ENCODE results near the gene KLHL22. TPM values are rescaled to one million over a fixed set of nuclear protein-coding genes. Genes with fewer than 3 reads are reported as not detected.

KLHL22 gene
- total RNA-seq, 1 experiment from 2014 or later = 14.5 TPM

DNA sequence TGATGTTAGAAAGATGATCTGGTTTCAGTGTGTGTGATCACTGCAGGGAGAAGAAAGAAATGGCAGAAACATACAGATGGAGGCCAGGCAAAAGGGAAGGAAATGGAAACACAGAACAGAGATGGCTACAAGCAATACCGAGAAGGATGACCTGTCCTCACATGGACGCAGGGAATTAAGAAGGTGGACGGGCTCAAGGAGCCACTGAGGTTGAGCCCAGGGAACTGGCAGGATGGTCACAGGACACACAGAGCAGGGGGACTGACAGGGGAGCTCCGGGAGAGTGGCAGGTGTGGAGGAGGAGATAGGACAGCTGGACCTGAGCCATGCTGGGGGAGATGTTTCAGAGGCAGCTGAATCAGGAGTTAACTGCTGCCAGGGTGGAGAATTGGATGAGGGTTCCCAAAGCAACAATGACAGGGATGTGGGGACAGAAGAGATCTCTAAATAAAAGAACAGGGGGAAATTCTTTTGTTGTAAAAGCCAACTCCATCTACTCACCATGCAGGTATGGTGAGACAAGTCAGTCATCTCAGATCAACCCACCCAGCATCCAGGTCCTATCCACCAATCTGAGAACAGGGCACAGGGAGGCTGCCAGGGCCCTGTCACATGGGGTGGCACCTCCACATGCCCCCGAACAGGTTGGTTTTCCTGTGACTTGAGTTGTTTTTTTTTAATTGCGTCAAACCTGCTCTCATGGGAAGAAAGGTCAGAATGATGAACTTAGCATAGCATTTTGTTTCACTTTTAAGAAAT is 26.3 kb downstream of the KLHL22 start:
- Histone ChIP-seq H3K4me1 (ENCODE audit: control insufficient read depth, insufficient read depth, low read length) (no peaks in the 10 kb centered on the region), H3K4me3 (ENCODE audit: low read depth in 2 of 2, low read length in 2 of 2) (no peak overlapping the region), H3K27me3 (ENCODE audit: control insufficient read depth, insufficient read depth, low read length) (no peaks in the 10 kb centered on the region), H3K36me3 (ENCODE audit: control insufficient read depth, insufficient read depth, low read length) (no peaks in the 10 kb centered on the region), H3K27ac (ENCODE audit: low read length) (no peak overlapping the region), H3K9me3 (ENCODE audit: control insufficient read depth, insufficient read depth, low read depth, low read length) (no peaks in the 10 kb centered on the region)
- in situ Hi-C loops (cut with HindIII; ENCODE audit: low pct_unique_long_range_greater_than_20kb, low sequenced_read_pairs) = no loop called here
- POLR2A ChIA-PET = no interaction called here
- TF ChIP-seq, protein P1, sequence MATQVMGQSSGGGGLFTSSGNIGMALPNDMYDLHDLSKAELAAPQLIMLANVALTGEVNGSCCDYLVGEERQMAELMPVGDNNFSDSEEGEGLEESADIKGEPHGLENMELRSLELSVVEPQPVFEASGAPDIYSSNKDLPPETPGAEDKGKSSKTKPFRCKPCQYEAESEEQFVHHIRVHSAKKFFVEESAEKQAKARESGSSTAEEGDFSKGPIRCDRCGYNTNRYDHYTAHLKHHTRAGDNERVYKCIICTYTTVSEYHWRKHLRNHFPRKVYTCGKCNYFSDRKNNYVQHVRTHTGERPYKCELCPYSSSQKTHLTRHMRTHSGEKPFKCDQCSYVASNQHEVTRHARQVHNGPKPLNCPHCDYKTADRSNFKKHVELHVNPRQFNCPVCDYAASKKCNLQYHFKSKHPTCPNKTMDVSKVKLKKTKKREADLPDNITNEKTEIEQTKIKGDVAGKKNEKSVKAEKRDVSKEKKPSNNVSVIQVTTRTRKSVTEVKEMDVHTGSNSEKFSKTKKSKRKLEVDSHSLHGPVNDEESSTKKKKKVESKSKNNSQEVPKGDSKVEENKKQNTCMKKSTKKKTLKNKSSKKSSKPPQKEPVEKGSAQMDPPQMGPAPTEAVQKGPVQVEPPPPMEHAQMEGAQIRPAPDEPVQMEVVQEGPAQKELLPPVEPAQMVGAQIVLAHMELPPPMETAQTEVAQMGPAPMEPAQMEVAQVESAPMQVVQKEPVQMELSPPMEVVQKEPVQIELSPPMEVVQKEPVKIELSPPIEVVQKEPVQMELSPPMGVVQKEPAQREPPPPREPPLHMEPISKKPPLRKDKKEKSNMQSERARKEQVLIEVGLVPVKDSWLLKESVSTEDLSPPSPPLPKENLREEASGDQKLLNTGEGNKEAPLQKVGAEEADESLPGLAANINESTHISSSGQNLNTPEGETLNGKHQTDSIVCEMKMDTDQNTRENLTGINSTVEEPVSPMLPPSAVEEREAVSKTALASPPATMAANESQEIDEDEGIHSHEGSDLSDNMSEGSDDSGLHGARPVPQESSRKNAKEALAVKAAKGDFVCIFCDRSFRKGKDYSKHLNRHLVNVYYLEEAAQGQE (IDR thresholded peaks at IDR 0.05; ENCODE audit: insufficient read depth in 1 of 2, low read depth in 2 of 2, low read length in 1 of 2) = no peak
- TF ChIP-seq POLR2AphosphoS5 (IDR thresholded peaks at IDR 0.05; ENCODE audit: low read depth, low read length) (no peak), SIN3A (IDR thresholded peaks at IDR 0.05; ENCODE audit: borderline replicate concordance, insufficient read depth, low read depth, low read length) (no peak), TCF7L2 (IDR thresholded peaks at IDR 0.05; ENCODE audit: low read depth, low read length) (no peak)
- TF ChIP-seq, protein P2, sequence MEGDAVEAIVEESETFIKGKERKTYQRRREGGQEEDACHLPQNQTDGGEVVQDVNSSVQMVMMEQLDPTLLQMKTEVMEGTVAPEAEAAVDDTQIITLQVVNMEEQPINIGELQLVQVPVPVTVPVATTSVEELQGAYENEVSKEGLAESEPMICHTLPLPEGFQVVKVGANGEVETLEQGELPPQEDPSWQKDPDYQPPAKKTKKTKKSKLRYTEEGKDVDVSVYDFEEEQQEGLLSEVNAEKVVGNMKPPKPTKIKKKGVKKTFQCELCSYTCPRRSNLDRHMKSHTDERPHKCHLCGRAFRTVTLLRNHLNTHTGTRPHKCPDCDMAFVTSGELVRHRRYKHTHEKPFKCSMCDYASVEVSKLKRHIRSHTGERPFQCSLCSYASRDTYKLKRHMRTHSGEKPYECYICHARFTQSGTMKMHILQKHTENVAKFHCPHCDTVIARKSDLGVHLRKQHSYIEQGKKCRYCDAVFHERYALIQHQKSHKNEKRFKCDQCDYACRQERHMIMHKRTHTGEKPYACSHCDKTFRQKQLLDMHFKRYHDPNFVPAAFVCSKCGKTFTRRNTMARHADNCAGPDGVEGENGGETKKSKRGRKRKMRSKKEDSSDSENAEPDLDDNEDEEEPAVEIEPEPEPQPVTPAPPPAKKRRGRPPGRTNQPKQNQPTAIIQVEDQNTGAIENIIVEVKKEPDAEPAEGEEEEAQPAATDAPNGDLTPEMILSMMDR (IDR thresholded peaks at IDR 0.05) = no peak
- BruUV-seq (replicated peaks) = no TSS peak
- intact Hi-C loops (cut with micrococcal nuclease; ENCODE audit: unreplicated experiment) = no loop called here
- DNase-seq (ENCODE audit: low read depth, low spot score) = no peak
- CTCF ChIA-PET = no interaction called here
- no peak for ATAC-seq

DNA sequence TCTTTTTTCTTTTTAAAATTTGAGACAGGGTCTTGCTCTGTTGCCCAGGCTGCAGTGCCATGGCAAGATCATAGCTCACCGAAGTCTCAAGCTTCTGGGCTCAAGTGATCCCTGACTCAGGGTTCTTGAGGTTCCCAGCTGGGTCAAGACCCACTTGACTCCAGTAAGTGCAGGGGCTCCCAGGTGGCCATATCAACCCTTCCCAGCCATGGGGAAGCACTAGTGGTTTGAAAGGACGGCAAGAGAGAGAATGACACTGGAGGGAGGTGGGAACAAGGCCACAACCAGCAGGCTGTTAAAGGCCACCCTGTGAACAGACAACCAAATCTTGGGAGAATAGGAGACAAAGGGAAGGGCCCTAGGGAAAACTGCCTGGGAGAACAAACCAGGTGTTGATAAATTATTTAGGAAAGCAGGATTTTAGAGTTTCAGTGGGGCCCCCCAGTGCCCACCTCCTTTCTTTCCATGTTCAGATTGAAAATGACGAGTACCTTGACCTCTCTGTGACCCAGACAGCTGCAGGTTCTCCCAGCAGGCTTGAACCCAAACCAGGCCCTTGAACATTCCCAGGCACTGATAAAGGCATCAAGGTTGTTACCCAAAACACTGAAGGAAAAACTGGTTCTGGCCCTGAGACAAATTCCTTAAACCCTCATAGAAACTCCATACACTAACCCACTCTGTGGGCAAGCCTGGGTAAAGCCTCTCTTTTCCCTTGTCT is 28.8 kb downstream of the KLHL22 start:
- no TSS peak for BruUV-seq (replicated peaks)
- ChIA-PET CTCF (no interaction called here), POLR2A (no interaction called here)
- DNase-seq (ENCODE audit: low read depth, low spot score) (no peak), ATAC-seq (no peak)
- in situ Hi-C loops (cut with HindIII; ENCODE audit: low pct_unique_long_range_greater_than_20kb, low sequenced_read_pairs) (no loop called here), intact Hi-C loops (cut with micrococcal nuclease; ENCODE audit: unreplicated experiment) (no loop called here)
- Histone ChIP-seq H3K27ac (ENCODE audit: low read length) (no peak overlapping the region), H3K4me1 (ENCODE audit: control insufficient read depth, insufficient read depth, low read length) (no peaks in the 10 kb centered on the region), H3K27me3 (ENCODE audit: control insufficient read depth, insufficient read depth, low read length) (no peaks in the 10 kb centered on the region), H3K9me3 (ENCODE audit: control insufficient read depth, insufficient read depth, low read depth, low read length) (no peaks in the 10 kb centered on the region), H3K4me3 (ENCODE audit: low read depth in 2 of 2, low read length in 2 of 2) (no peak overlapping the region), H3K36me3 (ENCODE audit: control insufficient read depth, insufficient read depth, low read length) (no peaks in the 10 kb centered on the region)
- TF ChIP-seq POLR2AphosphoS5 (IDR thresholded peaks at IDR 0.05; ENCODE audit: low read depth, low read length) (no peak), SIN3A (IDR thresholded peaks at IDR 0.05; ENCODE audit: borderline replicate concordance, insufficient read depth, low read depth, low read length) (no peak), TCF7L2 (IDR thresholded peaks at IDR 0.05; ENCODE audit: low read depth, low read length) (no peak)
- TF ChIP-seq, protein P2 (IDR thresholded peaks at IDR 0.05) = no peak
- TF ChIP-seq, protein P1 (IDR thresholded peaks at IDR 0.05; ENCODE audit: insufficient read depth in 1 of 2, low read depth in 2 of 2, low read length in 1 of 2) = no peak

All from Panc1 (cell line).